ENCODE measurements around the gene NTRK1.

Gene NTRK1

DNA sequence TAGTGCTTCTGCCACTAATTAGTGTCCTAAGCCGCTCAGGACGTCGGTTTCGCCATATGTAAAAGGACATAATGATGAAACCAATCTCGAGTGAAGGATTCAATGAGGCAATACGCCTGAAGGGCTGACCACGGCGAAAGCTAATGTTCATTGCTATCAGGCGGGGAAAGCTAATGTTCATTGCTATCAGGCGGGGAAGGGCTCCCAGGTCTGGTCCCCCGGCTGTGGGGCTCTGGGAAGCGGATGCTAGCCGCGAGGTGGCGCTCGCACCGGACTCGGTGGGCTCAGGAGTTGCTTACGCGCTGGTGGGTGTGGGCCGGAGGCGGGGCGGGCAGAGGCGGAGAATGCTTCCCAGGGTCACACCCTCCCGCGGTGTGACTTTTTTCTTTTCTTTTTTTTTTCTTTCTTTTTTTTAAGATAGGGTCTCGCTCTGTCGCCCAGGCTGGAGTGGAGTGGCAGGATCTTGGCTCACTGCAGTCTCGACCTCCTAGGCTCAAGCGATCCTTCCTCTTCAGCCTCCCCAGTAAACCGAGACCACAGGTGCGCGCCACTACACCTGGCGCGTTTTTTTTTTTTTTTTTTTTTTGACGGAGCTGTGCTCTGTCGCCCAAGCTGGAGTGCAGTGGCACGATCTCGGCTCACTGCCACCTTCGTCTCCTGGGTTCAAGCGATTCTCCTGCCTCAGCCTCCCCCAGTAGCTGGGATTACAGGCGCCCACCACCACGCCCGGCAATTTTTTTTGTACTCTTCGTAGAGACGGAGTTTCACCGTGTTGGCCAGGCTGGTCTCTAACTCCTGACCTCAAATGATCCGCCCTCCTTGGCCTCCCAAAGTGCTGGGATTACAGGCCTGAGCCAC lies 31.8 kb downstream of the NTRK1 start:
- Mint-ChIP-seq H3K27ac (no peak overlapping the region), H3K4me3 (peak overlapping the region; percentile 15), H3K36me3 (no peaks in the 10 kb centered on the region), H3K9me3 (no peaks in the 10 kb centered on the region), H3K4me1 (peaks cover 6% of the 10 kb centered on the region), H3K27me3 (peaks cover 99% of the 10 kb centered on the region)
- peak; percentile 67 for ATAC-seq

DNA sequence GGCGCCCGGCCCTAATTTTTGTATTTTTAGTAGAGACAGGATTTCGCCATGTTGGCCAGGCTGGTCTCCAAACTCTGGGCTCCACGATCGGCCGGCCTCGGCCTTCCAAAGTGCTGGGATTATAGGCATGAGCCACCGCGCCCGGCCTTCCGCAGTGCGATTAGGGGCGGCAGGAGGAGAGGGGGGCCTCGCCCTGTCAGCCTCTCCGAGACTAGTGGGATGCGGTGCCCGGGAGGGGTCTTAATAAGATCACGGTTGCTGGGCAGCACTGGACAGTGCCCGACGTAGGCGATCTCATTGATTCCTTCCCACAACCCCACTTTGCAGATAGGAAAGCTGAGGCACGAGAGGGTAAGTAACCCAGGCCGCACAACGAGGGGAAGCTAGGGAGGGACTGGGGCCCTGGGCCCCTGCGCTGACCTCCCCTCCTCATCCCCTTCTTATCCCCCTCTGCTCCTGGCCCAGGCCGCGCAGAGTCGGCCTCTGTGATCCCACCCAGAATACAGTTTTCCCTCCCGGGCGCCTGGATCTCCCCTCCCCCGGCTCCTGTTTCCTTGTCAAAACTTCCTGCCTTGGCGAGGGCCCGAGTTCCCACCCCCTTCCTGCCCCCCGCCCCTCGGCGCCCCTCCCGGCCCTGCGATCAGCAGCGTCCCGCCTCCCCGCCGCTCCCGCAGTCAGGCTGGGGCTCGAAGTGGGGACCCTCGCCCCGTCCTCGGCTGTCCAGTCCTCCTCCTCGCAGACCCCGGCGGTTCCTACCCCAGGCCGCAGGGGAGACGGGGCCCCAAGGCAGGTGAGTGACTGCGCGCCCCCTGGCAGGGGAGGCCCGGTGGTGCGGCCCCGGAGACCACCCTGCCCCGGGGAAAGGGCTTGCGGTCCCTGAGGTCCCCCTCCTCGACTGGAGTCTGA lies 32.6 kb downstream of the NTRK1 start, which contains the start of gene PEAR1:
Gene PEAR1 (plus strand): TSS at position 671 of the 906 bp plus-strand sequence. CDS start 10,209 bp downstream, outside the sequence.
- Mint-ChIP-seq H3K27ac (no peak within 1 kb of the TSS), H3K4me1 (peaks cover 8% of the 10 kb centered on the region), H3K36me3 (no peaks in the 10 kb centered on the region), H3K4me3 (peak within 1 kb of the TSS; percentile 15), H3K9me3 (no peaks in the 10 kb centered on the region), H3K27me3 (peaks cover 99% of the 10 kb centered on the region)
- no peak for ATAC-seq

DNA sequence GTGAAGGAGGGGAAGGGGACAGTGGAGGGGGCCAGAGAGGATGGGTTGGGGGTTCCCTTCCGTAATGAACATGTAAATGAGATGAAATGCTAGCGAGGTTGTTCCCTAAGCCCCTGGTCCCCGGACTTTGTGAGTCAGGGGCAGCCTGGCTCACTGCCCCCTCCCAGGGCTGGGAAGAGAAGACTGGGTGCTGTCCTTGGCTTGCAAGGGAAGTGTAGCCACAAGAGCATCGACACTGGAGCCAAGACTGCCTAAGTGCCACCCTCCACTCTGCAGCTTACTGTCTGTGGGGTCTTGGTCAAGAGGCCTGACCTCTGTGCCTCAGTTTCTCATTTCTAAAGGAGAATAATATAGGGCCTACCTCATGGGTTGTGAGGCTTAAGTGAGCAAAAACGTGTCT lies 33.3 kb downstream of the NTRK1 start:
- no peak overlapping the region for H3K27ac Mint-ChIP-seq
- peaks cover 99% of the 10 kb centered on the region for H3K27me3 Mint-ChIP-seq
- H3K9me3 Mint-ChIP-seq = no peaks in the 10 kb centered on the region
- ATAC-seq = no peak
- peaks cover 10% of the 10 kb centered on the region for H3K4me1 Mint-ChIP-seq
- no peaks in the 10 kb centered on the region for H3K36me3 Mint-ChIP-seq
- no peak overlapping the region for H3K4me3 Mint-ChIP-seq

DNA sequence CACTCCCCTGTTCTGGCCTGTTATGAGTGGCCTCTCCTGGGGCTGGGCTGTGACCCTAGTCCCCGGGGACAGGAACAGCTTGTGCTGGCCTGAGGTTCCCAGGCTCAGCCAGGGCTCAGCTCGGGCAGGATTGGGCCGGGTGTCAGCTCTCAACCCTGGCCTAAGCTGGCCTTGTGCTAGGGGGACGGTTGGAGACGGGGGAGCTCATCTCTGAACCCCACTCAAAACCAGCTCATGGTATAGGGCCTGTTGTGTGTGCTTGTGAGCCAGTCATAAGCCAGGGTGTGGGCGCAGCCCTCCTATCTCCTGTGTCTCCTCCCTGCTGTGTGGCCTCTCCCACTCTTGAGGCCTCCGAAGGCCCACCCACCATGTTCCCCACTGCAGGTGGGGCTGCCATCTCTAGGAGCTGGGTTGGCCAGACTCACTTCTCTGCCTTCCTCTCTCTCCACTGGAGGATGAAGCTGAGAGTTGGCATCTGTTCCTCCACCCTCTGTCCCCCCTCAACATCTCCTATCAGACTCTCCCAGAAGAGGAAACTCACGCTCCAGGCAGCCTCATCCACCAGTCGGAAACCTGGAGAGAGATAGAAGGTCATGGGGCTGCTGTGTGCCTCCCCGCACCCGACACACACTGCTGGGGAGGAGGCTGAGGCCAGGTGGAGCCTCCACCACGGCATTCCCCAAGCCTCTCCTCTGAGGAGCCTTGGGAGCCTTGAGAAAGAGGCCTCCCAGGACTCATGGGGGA lies 34.2 kb downstream of the NTRK1 start:
- ATAC-seq = peak; percentile 13
- Mint-ChIP-seq H3K27me3 (peaks cover 96% of the 10 kb centered on the region), H3K36me3 (no peaks in the 10 kb centered on the region), H3K4me1 (peaks cover 10% of the 10 kb centered on the region), H3K9me3 (no peaks in the 10 kb centered on the region), H3K27ac (no peak overlapping the region), H3K4me3 (no peak overlapping the region)

DNA sequence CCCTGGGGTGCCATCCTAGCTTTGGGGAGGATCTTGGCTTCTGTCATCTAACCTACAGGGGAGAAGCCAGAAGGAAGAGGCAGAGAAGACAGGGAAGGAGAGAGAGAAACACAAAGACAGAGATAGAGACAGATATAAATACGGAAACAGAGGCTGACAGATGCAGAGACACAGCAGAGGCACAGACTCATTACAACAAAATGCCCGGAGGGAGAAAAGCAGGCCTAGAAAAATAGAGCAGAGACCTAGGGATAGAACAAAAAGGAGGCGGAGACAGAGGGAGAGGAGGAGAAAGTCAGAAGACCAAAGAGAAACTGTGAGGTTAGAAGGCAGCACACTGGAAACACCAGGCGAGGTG lies 34.8 kb downstream of the NTRK1 start:
- H3K4me3 Mint-ChIP-seq = no peak overlapping the region
- H3K9me3 Mint-ChIP-seq = no peaks in the 10 kb centered on the region
- no peak overlapping the region for H3K27ac Mint-ChIP-seq
- H3K36me3 Mint-ChIP-seq = no peaks in the 10 kb centered on the region
- no peak for ATAC-seq
- peaks cover 90% of the 10 kb centered on the region for H3K27me3 Mint-ChIP-seq
- H3K4me1 Mint-ChIP-seq = peaks cover 5% of the 10 kb centered on the region

DNA sequence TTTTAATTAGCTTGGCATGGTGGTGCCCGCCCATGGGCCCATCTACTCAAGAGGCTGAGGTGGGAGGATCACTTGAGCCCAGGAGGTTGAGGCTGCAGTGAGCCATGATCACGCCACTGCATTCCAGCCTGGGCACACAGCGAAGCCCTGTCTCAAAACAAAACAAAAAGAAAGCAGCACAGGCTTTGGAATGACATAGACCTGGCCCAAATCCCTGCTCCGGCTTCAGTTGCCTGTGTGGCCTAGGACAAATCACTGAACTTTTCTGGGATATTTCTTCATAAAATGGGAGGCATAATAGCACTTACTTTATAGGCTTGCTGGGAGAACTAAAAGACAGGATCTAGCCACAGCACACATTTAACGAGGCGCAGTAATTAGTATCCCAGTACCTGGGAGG lies 35.3 kb downstream of the NTRK1 start:
- H3K27me3 Mint-ChIP-seq = peaks cover 88% of the 10 kb centered on the region
- no peak for ATAC-seq

DNA sequence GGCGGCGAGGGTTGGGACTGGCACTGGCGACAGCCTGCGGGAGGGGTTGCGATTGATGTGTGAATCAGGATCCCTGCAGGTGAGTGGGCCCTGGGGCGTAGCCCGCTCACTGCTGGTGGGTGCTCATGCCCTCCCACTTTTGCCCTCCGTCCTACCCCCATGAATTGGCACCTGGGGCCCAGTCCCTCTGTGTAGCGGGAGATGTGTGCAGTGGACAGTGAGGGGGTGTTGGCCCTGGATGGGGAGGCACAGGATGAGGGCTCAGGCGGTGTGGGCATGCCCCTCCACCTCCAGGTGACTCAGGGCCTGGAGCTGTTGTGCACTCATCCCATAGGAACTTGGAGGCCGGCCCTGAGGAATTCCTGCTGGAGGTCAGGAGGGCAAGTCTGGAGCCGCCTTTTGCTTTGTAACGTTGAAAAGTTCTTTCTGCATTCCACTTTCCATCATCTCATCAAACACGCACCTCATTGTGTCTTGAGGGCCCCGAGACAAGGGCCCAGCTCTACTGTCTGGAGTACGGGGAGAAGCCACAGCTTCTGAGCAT lies 35.9 kb downstream of the NTRK1 start:
- no peaks in the 10 kb centered on the region for H3K9me3 Mint-ChIP-seq
- ATAC-seq = no peak

More for the DNA sequence above, 35.3 kb downstream of the NTRK1 start:
- Mint-ChIP-seq H3K36me3 (no peaks in the 10 kb centered on the region), H3K9me3 (no peaks in the 10 kb centered on the region), H3K4me3 (no peak overlapping the region), H3K27ac (no peak overlapping the region), H3K4me1 (peaks cover 4% of the 10 kb centered on the region)

DNA sequence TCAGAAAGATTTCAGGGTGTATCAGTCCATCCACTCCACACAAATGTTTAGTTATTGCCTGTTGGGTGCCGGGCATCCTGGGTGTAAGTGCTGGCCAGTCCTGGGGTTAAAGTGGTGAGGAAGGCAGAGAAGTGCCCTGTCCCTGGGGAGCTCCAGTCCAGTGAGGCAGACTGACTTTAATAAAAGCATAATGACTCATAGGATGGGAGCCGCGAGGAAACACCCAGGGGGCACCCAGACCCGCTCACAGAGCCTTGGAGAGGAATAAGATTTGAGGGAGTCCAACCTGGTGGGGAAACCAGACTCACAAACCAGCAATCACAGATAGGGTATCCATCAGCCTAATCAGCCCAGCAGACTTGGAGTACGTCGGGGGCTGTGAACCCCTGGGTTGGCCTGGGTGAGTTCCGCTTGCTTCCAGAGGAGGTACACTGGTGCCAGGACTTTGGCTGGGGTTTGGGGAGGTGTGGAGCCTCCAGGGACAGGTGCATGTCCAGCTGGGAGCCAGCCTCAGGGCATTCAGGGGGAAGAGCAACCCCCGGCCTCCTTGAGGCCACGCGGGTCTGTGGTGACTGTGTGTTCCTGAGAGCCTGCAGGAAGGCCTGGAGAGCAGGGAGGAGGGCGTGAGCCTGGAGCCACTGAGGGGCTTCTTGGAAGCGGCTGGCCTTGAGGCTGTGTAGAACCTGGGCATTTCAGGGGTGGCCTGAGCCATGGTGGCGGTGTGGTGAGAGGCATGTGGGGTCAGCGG lies 36.6 kb downstream of the NTRK1 start:
- H3K27ac Mint-ChIP-seq = no peak overlapping the region
- no peaks in the 10 kb centered on the region for H3K9me3 Mint-ChIP-seq
- peaks cover 88% of the 10 kb centered on the region for H3K27me3 Mint-ChIP-seq
- H3K4me3 Mint-ChIP-seq = no peak overlapping the region
- peaks cover 4% of the 10 kb centered on the region for H3K4me1 Mint-ChIP-seq
- no peaks in the 10 kb centered on the region for H3K36me3 Mint-ChIP-seq
- no peak for ATAC-seq

More for the DNA sequence above, 35.9 kb downstream of the NTRK1 start:
- Mint-ChIP-seq H3K4me3 (no peak overlapping the region), H3K27ac (no peak overlapping the region), H3K4me1 (peaks cover 4% of the 10 kb centered on the region), H3K27me3 (peaks cover 88% of the 10 kb centered on the region), H3K36me3 (no peaks in the 10 kb centered on the region)

DNA sequence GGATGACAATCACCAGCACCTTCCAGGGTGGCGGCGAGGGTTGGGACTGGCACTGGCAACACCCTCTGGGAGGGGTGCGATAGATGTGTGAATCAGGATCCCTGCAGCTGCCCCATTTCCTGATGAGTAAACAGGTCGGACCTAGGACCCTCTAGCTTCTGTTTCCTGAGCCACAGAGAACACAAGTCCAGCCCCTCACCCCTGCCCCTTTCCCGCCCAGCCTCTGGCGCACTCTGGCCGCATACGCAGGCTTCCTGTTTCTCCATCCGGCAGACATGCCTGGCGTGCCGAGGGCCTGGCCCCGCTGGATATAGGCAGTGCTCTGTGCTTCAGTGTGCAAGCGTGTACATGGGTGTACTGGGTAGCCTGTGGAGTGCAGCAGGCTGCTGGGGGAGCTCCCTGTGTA lies 37.5 kb downstream of the NTRK1 start:
- no peak overlapping the region for H3K4me3 Mint-ChIP-seq
- no peaks in the 10 kb centered on the region for H3K36me3 Mint-ChIP-seq
- no peak overlapping the region for H3K27ac Mint-ChIP-seq
- ATAC-seq = no peak
- H3K27me3 Mint-ChIP-seq = peaks cover 83% of the 10 kb centered on the region
- H3K4me1 Mint-ChIP-seq = peaks cover 4% of the 10 kb centered on the region
- H3K9me3 Mint-ChIP-seq = no peaks in the 10 kb centered on the region

DNA sequence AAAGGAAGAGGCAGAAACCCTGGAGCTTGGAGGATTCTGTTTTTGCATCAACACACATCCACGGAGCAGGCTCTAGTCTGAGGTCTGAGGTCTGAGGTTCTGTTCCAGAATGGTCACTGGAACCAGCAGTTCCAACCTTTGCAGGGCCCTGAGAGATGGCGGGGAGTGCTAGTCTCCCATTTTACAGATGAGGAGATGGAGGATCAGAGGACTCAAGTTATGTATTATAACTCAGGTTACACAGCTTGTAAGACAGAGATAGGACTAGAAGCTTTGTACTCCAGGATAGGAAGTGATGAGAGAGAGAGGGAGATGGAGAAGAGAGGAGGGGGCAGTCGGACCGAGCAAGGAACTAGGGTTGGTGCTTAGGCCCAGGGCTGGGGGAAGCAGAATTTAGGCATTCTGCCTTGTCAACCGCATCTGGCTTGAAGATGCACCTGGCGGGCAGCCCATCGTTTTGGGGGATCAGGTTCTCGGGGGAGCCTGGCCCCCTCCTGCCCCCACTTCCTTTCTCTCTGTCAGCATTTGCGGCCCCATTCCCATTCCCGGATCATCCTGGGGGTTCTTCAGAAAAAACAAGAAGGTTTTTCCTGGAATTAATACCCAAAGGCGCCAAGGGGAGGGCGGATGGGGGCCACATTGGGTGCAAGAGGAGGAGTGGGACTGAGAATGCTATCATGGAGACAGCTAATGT lies 38.5 kb downstream of the NTRK1 start:
- Mint-ChIP-seq H3K36me3 (no peaks in the 10 kb centered on the region), H3K4me1 (peaks cover 4% of the 10 kb centered on the region), H3K27me3 (peaks cover 73% of the 10 kb centered on the region), H3K4me3 (no peak overlapping the region), H3K27ac (no peak overlapping the region), H3K9me3 (no peaks in the 10 kb centered on the region)
- ATAC-seq = no peak

DNA sequence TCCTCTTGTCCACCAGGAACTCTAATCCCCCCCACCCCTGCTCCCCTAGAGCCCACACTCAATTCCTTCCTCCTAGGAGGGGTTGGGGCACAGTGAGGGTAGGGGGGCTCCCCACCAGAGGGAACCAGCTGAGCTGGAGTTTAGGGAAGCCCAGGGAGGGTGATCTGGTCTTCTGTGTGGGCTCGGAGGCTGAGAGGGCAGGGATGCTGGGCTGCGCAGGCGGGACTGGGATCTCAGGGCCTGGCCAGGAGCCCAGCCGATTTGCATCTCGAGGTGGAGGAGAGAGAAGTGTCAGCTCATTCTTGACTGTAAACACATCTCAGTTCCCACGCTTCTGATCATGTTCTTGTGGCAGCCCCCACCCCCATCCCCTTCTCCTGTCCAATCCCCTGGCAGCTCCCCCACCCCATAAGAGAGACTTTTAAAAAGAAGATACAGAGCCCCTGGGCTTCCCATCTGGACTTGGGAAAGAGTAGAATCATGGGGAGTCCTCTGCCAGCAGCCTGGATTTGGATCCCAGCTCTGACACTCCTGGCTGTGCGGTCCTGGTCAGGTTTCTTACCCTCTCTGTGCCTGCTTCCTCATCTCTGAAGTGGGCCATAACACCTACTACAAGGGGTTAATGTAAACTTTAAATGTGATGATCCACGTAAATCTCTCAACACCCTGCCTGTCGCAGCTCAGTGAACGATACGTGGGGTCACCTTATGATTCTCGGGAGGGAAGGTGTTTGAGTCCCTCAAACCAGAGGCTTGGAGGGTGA lies 39.5 kb downstream of the NTRK1 start:
- Mint-ChIP-seq H3K9me3 (no peaks in the 10 kb centered on the region), H3K36me3 (no peaks in the 10 kb centered on the region), H3K4me3 (no peak overlapping the region), H3K4me1 (peaks cover 4% of the 10 kb centered on the region), H3K27me3 (peaks cover 66% of the 10 kb centered on the region), H3K27ac (no peak overlapping the region)
- no peak for ATAC-seq

DNA sequence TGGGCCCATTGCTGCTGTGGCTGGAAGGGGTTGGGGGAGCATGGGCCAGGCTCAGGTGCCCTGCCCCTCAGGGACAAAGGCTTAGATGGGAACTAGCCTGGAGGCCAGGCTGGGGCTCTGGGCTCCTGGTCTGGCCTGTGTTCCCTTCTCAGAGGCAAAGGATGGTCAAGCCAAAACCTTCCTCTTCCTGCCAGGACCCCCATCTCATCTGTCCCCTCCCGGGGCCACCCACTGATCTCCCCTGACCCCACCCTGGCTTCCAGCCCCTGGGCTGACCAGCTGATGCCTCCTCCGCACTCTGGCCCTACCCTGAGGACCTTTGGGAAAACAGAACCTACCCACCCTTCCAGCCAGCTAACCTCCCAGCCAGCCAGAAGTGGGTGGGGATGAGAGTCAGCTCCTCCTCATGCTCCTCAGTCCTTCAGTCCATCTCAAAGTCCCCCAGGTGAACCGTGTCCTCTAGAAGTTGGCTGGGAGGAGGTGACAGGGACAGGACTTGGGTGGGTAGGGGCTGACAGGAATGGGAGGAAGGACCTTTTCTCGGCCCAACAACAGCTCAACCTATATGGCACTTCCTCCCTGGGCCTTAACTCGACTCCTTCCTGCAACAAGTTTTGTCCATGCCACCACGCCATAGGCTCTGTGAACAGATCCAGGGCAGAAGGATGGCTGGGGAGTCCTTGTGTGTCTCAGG lies 40.4 kb downstream of the NTRK1 start:
- ATAC-seq = no peak
- peaks cover 66% of the 10 kb centered on the region for H3K27me3 Mint-ChIP-seq
- H3K9me3 Mint-ChIP-seq = no peaks in the 10 kb centered on the region
- no peak overlapping the region for H3K4me3 Mint-ChIP-seq
- H3K36me3 Mint-ChIP-seq = no peaks in the 10 kb centered on the region
- H3K4me1 Mint-ChIP-seq = peaks cover 4% of the 10 kb centered on the region
- no peak overlapping the region for H3K27ac Mint-ChIP-seq

DNA sequence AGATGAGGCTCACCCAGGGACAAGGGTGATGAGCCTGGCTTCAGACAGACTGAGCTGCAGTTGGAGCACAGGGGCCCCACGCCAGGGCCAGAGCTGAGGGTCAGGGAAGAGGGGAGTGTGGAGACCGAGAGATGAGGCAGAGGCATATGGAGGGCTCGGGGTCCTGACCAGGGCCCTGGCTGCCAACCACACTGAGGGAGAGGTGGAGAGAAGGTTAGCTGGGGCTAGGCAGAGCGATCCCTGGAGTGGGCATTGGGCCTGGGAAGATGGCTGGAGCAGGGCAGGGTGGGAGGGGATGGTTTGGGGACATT lies 40.9 kb downstream of the NTRK1 start:
- no peak for ATAC-seq
- no peak overlapping the region for H3K27ac Mint-ChIP-seq
- peaks cover 66% of the 10 kb centered on the region for H3K27me3 Mint-ChIP-seq
- no peak overlapping the region for H3K4me3 Mint-ChIP-seq
- H3K4me1 Mint-ChIP-seq = peaks cover 4% of the 10 kb centered on the region
- no peaks in the 10 kb centered on the region for H3K36me3 Mint-ChIP-seq
- H3K9me3 Mint-ChIP-seq = no peaks in the 10 kb centered on the region

All from stimulated activated memory B cell treated with anti-CD40 and anti-IgM and Interleukin-4, amounts not matched to agents 10 μg/mL and 1 μg/mL and 100 μg/mL, for 72 hours (primary cell).